SU-DHL-6 (cell line): ENCODE measurements around the gene CXorf66.
A peak's percentile ranks its signal among the peaks of the same experiment; 100 is the strongest.

ENCODE experiments used
- H2AFZ ChIP-seq: fragments of 200-600 bp; sonication (generic); 2 replicates; pipeline ENCODE4 v1.6.1; 2014; ENCODE audit warnings: low read depth, mild to moderate bottlenecking, moderate library complexity, mixed read lengths, antibody characterized with exemption, low read length; ENCODE audit not compliant: severe bottlenecking
- H3F3A ChIP-seq: fragments of 200-600 bp; shearing (Covaris generic); 2 replicates; pipeline ENCODE4 v1.6.0; 2016; ENCODE audit warnings: antibody characterized with exemption, mild to moderate bottlenecking; ENCODE audit not compliant: insufficient read depth
- H3K27ac ChIP-seq: fragments of 200-600 bp; sonication (generic); 2 replicates; pipeline ENCODE4 v1.5.1; 2016; ENCODE audit warnings: low read depth, mild to moderate bottlenecking, low read length, moderate library complexity, mixed read lengths
- H3K27me3 ChIP-seq: fragments of 200-600 bp; sonication (generic), shearing (Covaris generic); 2 replicates; pipeline ENCODE4 v1.6.0; 2014; ENCODE audit warnings: mild to moderate bottlenecking, low read length
- H3K36me3 ChIP-seq: fragments of 200-600 bp; sonication (generic); 2 replicates; pipeline ENCODE4 v1.6.1; 2014; ENCODE audit warnings: mild to moderate bottlenecking, low read length, mixed read lengths
- H3K4me2 ChIP-seq: fragments of 300-600, 200-600 bp; shearing (Covaris generic), sonication (generic); 2 replicates; pipeline ENCODE4 v1.6.0; 2014; ENCODE audit warnings: low read length, low read depth, mild to moderate bottlenecking; ENCODE audit not compliant: poor library complexity, severe bottlenecking
- H3K4me3 ChIP-seq: fragments of 200-600 bp; sonication (generic); 2 replicates; pipeline ENCODE4 v1.5.1; 2014; ENCODE audit warnings: antibody characterized with exemption, low read length, mild to moderate bottlenecking, mixed read lengths; ENCODE audit not compliant: insufficient read depth, poor library complexity, severe bottlenecking
- H3K79me2 ChIP-seq: fragments of 200-600 bp; sonication (generic); 2 replicates; pipeline ENCODE4 v1.6.1; 2014; ENCODE audit warnings: mild to moderate bottlenecking, low read length, moderate library complexity; ENCODE audit not compliant: insufficient read depth
- H3K9ac ChIP-seq: fragments of 200-600 bp; sonication (generic); 2 replicates; pipeline ENCODE4 v1.7.0; 2014; ENCODE audit warnings: mild to moderate bottlenecking, low read length
- H3K9me2 ChIP-seq: fragments of 200-600 bp; sonication (generic); replicated peaks from 2 replicates; pipeline ENCODE4 v1.6.1; 2014; ENCODE audit warnings: low read length; ENCODE audit not compliant: insufficient read depth
- H3K9me3 ChIP-seq: fragments of 200-600 bp; sonication (generic); 2 replicates; pipeline ENCODE4 v1.6.1; 2014; ENCODE audit warnings: low read length, mixed read lengths; ENCODE audit not compliant: insufficient read depth
- H4K20me1 ChIP-seq: fragments of 200-600 bp; sonication (generic); 2 replicates; pipeline ENCODE4 v1.6.1; 2014; ENCODE audit warnings: low read depth, mild to moderate bottlenecking, antibody characterized with exemption, low read length, moderate library complexity, mixed read lengths
- EZH2phosphoT487 ChIP-seq: fragments of 200-600 bp; sonication (generic), shearing (Covaris generic); conservative IDR thresholded peaks from 2 replicates; pipeline ENCODE4 v1.6.1; 2018; ENCODE audit warnings: mild to moderate bottlenecking, antibody characterized with exemption, low read length, moderate library complexity, mixed read lengths
- TF ChIP-seq, protein P1 (sequence below): fragments of 200-600 bp; sonication (generic); IDR thresholded peaks from one replicate; pipeline ENCODE4 v1.5.1; 2017; ENCODE audit warnings: antibody characterized with exemption, mild to moderate bottlenecking, low read length, moderate library complexity; ENCODE audit not compliant: insufficient read depth, poor library complexity, severe bottlenecking

CXorf66 gene

DNA sequence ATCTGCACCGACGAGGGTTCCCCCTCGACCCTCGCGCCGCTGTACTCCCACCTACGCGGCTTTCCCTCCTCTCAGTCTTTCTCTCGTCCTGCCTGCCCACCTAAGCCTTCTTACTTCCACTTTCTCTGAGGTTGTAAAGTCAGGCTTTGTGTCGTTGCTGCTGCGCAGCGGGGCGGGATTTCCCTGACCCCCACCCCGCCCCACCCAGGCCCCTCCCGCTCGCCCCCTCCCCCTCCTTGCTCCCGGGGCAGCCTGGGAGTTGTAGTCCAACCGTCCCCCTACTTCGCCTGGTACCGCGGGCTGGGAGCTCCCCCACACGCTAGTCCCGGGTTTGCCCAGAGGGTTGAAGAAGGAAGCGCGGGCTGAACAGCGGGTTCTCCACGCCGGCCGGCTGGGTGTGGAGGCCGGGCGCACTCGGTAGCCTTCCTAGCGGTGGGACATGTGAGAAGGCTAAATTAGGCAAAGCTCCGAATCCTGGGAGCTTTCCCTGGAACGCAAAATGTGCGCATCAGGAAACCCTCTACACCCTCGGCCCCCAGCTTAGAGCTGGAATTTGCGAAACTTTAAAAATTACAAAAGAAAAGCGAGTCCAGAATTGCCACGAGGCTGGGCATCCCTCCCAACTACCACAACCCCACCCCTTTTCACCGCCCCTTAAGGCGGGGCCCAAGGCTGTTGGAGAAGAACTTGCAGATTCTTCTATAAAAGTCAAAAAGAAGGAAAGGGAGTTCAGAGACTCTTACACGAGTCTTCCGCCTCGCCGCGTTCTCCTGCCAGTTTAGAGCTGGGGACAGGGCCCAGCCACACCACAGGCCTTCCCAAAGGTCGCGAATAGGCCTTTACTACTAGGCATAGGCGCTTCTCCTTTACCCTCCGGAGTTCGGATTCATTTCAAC lies 32.2 kb downstream of the CXorf66 start, which contains the start of gene ATP11C:
ATP11C (minus strand) TSS at position 153 of the 896 bp plus-strand sequence. CDS start 1,011 bp downstream, outside the sequence.
- Histone ChIP-seq H3F3A (no peaks in the 10 kb centered on the region), H3K4me3 (peak within 1 kb of the TSS; percentile 67), H3K27me3 (no peaks in the 10 kb centered on the region), H3K9ac (peak within 1 kb of the TSS; percentile 84), H3K9me3 (no peaks in the 10 kb centered on the region), H3K27ac (peak within 1 kb of the TSS; percentile 83), H2AFZ (peak within 1 kb of the TSS; percentile 99), H3K9me2 (no peaks in the 10 kb centered on the region), H3K36me3 (no peaks in the 10 kb centered on the region), H3K79me2 (peaks cover 19% of the 10 kb centered on the region; the same call in 1 of the 2 replicates), H3K4me2 (peak within 1 kb of the TSS; percentile 83), H4K20me1 (peaks cover 3% of the 10 kb centered on the region; the same call in 1 of the 2 replicates)
- TF ChIP-seq, protein P1, sequence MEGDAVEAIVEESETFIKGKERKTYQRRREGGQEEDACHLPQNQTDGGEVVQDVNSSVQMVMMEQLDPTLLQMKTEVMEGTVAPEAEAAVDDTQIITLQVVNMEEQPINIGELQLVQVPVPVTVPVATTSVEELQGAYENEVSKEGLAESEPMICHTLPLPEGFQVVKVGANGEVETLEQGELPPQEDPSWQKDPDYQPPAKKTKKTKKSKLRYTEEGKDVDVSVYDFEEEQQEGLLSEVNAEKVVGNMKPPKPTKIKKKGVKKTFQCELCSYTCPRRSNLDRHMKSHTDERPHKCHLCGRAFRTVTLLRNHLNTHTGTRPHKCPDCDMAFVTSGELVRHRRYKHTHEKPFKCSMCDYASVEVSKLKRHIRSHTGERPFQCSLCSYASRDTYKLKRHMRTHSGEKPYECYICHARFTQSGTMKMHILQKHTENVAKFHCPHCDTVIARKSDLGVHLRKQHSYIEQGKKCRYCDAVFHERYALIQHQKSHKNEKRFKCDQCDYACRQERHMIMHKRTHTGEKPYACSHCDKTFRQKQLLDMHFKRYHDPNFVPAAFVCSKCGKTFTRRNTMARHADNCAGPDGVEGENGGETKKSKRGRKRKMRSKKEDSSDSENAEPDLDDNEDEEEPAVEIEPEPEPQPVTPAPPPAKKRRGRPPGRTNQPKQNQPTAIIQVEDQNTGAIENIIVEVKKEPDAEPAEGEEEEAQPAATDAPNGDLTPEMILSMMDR, result no peak
- no peak for TF ChIP-seq EZH2phosphoT487

DNA sequence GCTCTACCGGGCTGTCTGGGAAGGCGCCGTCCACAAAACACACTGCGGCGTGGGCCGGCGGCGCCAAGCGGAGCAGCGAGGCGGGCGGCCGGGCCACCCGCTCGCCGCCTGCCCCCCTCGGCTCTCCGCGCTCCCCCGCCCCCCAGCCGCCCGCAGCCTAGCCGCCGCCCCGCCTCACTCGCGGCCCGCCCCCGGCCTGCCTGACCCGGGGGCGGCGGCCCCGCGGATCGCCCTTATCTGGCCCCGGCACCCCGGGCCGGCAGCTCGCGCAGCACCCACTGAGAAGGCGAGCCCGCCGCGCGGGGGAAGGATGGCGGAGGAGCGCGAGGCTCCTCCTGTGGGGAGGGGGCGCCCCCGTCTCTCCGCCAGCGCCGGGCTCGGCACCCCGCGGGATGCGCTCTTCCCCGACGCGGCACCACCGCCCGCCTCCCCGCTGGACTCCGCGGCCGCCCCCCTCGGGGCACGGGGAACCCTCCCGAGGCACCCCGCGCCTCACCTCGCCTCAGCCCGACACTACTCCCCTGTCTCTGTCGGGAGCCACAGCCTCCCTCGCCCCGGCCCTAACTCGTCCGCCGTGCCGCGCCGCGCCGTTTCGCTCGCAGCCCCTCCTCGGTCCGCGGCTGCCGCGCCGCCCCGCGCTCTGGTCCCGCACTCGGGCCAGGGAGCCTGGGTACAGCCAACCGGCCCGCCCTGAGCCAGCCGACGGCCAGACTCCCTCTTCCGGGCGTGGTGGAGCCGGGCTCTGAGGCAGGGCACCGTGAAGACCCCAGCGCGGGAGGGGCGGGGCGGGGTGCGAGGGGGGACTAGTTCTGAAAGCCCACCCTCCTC lies 33.0 kb downstream of the CXorf66 start:
- Histone ChIP-seq H3K4me3 (peak overlapping the region; percentile 67), H3F3A (no peaks in the 10 kb centered on the region), H3K9ac (peak overlapping the region; percentile 84), H3K4me2 (peak overlapping the region; percentile 77), H2AFZ (peak overlapping the region; percentile 74), H4K20me1 (peaks cover 3% of the 10 kb centered on the region; the same call in 1 of the 2 replicates), H3K36me3 (no peaks in the 10 kb centered on the region), H3K27me3 (no peaks in the 10 kb centered on the region), H3K27ac (peak overlapping the region; percentile 83), H3K79me2 (peaks cover 24% of the 10 kb centered on the region; the same call in 1 of the 2 replicates), H3K9me3 (no peaks in the 10 kb centered on the region), H3K9me2 (no peaks in the 10 kb centered on the region)
- TF ChIP-seq EZH2phosphoT487, result no peak

- TF ChIP-seq EZH2phosphoT487, result no peak
- TF ChIP-seq, protein P1, result no peak
- Histone ChIP-seq H3K4me2 (peak overlapping the region; percentile 77), H3K27me3 (no peaks in the 10 kb centered on the region), H2AFZ (peak overlapping the region; percentile 74), H3K9ac (peak overlapping the region; percentile 84), H3K79me2 (peaks cover 24% of the 10 kb centered on the region; the same call in 1 of the 2 replicates), H4K20me1 (peaks cover 3% of the 10 kb centered on the region; the same call in 1 of the 2 replicates), H3K4me3 (peak overlapping the region; percentile 67), H3F3A (no peaks in the 10 kb centered on the region), H3K27ac (peak overlapping the region; percentile 47), H3K9me2 (no peaks in the 10 kb centered on the region), H3K9me3 (no peaks in the 10 kb centered on the region), H3K36me3 (no peaks in the 10 kb centered on the region)
These were observed 33.7 kb downstream of the CXorf66 start for GRCh38 chrX:139931646-139932072.
